Measurements from ENCODE around the gene NRP2. TPM values are rescaled to one million over a fixed set of nuclear protein-coding genes. Genes with fewer than 3 reads are reported as not detected.

NRP2 gene
- total RNA-seq, 2 experiments from 2014 or later = 0.35 to 2.6 TPM

DNA sequence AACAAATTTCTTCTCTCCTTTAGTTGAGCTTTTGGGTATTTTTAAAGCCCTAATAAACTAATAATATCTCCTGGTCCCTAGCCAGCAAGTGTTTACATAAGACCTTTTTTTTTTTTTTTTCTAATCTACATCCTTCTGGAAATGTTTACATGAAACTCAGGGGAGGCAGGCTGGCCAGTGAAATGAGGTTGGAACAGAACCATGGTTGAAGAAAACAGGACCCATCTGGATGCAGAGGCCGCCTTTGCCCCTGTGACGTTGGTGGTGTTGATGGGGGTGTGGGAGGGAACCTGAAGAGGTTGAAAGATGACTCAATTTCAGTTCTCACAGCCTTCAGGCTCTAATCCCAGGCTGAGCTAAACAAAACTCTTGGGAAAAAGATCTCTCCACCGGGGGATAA, 118.5 kb downstream of the NRP2 start:
- CTCF ChIA-PET (ENCODE audit: unreplicated experiment) = no interaction called here
- Histone ChIP-seq H3K79me2 (ENCODE audit: insufficient read depth, low read depth, low read length) (no peaks in the 10 kb centered on the region), H3K36me3 (ENCODE audit: insufficient read depth, low read length) (no peaks in the 10 kb centered on the region), H3K9me3 (ENCODE audit: low read length) (no peaks in the 10 kb centered on the region), H3K4me2 (ENCODE audit: low read length) (no peak overlapping the region), H2AFZ (ENCODE audit: low read length) (no peak overlapping the region), H4K20me1 (ENCODE audit: insufficient read depth, low read length) (no peaks in the 10 kb centered on the region), H3K9me2 (ENCODE audit: insufficient read depth, low read length) (no peaks in the 10 kb centered on the region), H3K27ac (ENCODE audit: low read depth, low read length, poor library complexity, severe bottlenecking) (no peak overlapping the region), H3K4me1 (ENCODE audit: insufficient read depth, low read length, poor library complexity, severe bottlenecking) (no peaks in the 10 kb centered on the region), H3K4me3 (ENCODE audit: low read depth, low read length, poor library complexity, severe bottlenecking) (no peak overlapping the region)
- DNase-seq (ENCODE audit: low spot score) = no peak
- intact Hi-C loops (cut with micrococcal nuclease; ENCODE audit: unreplicated experiment) = no loop called here
- POLR2A ChIA-PET = no interaction called here
- no TSS peak for BruUV-seq (replicated peaks)
- TF ChIP-seq, protein P1, sequence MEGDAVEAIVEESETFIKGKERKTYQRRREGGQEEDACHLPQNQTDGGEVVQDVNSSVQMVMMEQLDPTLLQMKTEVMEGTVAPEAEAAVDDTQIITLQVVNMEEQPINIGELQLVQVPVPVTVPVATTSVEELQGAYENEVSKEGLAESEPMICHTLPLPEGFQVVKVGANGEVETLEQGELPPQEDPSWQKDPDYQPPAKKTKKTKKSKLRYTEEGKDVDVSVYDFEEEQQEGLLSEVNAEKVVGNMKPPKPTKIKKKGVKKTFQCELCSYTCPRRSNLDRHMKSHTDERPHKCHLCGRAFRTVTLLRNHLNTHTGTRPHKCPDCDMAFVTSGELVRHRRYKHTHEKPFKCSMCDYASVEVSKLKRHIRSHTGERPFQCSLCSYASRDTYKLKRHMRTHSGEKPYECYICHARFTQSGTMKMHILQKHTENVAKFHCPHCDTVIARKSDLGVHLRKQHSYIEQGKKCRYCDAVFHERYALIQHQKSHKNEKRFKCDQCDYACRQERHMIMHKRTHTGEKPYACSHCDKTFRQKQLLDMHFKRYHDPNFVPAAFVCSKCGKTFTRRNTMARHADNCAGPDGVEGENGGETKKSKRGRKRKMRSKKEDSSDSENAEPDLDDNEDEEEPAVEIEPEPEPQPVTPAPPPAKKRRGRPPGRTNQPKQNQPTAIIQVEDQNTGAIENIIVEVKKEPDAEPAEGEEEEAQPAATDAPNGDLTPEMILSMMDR (conservative IDR thresholded peaks at IDR 0.05; ENCODE audit: low read length) = no peak
- TF ChIP-seq EZH2phosphoT487 (IDR thresholded peaks at IDR 0.05; ENCODE audit: borderline replicate concordance, low read depth, low read length) = no peak

- no peak for TF ChIP-seq EZH2phosphoT487 (IDR thresholded peaks at IDR 0.05; ENCODE audit: borderline replicate concordance, low read depth, low read length)
- TF ChIP-seq, protein P1 (conservative IDR thresholded peaks at IDR 0.05; ENCODE audit: low read length) = no peak
- CTCF ChIA-PET (ENCODE audit: unreplicated experiment) = no interaction called here
Measured at GRCh38 chr2:205802065-205802464, 119.8 kb downstream of the NRP2 start.

GRCh38 chr2:205802941-205803340, 120.6 kb downstream of the NRP2 start:
- Histone ChIP-seq H4K20me1 (ENCODE audit: insufficient read depth, low read length) (no peaks in the 10 kb centered on the region), H3K4me2 (ENCODE audit: low read length) (no peak overlapping the region), H3K9me3 (ENCODE audit: low read length) (no peaks in the 10 kb centered on the region), H3K9me2 (ENCODE audit: insufficient read depth, low read length) (no peaks in the 10 kb centered on the region), H3K4me1 (ENCODE audit: insufficient read depth, low read length, poor library complexity, severe bottlenecking) (no peaks in the 10 kb centered on the region), H3K36me3 (ENCODE audit: insufficient read depth, low read length) (no peaks in the 10 kb centered on the region), H3K27ac (ENCODE audit: low read depth, low read length, poor library complexity, severe bottlenecking) (no peak overlapping the region), H3K79me2 (ENCODE audit: insufficient read depth, low read depth, low read length) (no peaks in the 10 kb centered on the region), H2AFZ (ENCODE audit: low read length) (no peak overlapping the region), H3K4me3 (ENCODE audit: low read depth, low read length, poor library complexity, severe bottlenecking) (no peak overlapping the region)
- intact Hi-C loops (cut with micrococcal nuclease; ENCODE audit: unreplicated experiment) = no loop called here
- DNase-seq (ENCODE audit: low spot score) = no peak
- TF ChIP-seq, protein P1 (conservative IDR thresholded peaks at IDR 0.05; ENCODE audit: low read length) = no peak
- TF ChIP-seq EZH2phosphoT487 (IDR thresholded peaks at IDR 0.05; ENCODE audit: borderline replicate concordance, low read depth, low read length) = no peak
- POLR2A ChIA-PET = no interaction called here
- BruUV-seq (replicated peaks) = no TSS peak
- CTCF ChIA-PET (ENCODE audit: unreplicated experiment) = no interaction called here

More at GRCh38 chr2:205802065-205802464, 119.8 kb downstream of the NRP2 start:
- BruUV-seq (replicated peaks) = no TSS peak
- intact Hi-C loops (cut with micrococcal nuclease; ENCODE audit: unreplicated experiment) = no loop called here
- Histone ChIP-seq H3K9me3 (ENCODE audit: low read length) (no peaks in the 10 kb centered on the region), H3K4me2 (ENCODE audit: low read length) (no peak overlapping the region), H4K20me1 (ENCODE audit: insufficient read depth, low read length) (no peaks in the 10 kb centered on the region), H3K9me2 (ENCODE audit: insufficient read depth, low read length) (no peaks in the 10 kb centered on the region), H3K4me1 (ENCODE audit: insufficient read depth, low read length, poor library complexity, severe bottlenecking) (no peaks in the 10 kb centered on the region), H3K4me3 (ENCODE audit: low read depth, low read length, poor library complexity, severe bottlenecking) (no peak overlapping the region), H3K27ac (ENCODE audit: low read depth, low read length, poor library complexity, severe bottlenecking) (no peak overlapping the region), H3K79me2 (ENCODE audit: insufficient read depth, low read depth, low read length) (no peaks in the 10 kb centered on the region), H3K36me3 (ENCODE audit: insufficient read depth, low read length) (no peaks in the 10 kb centered on the region), H2AFZ (ENCODE audit: low read length) (no peak overlapping the region)
- POLR2A ChIA-PET = no interaction called here
- DNase-seq (ENCODE audit: low spot score) = no peak
